Right cardiac atrium (tissue), 5 donors: ENCODE measurements around the gene C11orf68. TPM values are rescaled to one million over a fixed set of nuclear protein-coding genes. Genes with fewer than 3 reads are reported as not detected.

Experiments
- ATAC-seq, 2 donors: fragments of 200-7000 bp; cut with Tn5 transposase; one replicate each; pipeline versions ENCODE4 v1.8.0 to v1.9.1; 2020; ENCODE audit warnings: moderate library complexity in 2 of 2, mild to moderate bottlenecking in 1 of 2
- DNase-seq, 3 donors: peaks; one replicate each; pipeline ENCODE4 v3.0.0-alpha.2; 2020
- H3K27ac ChIP-seq: one replicate; pipeline ENCODE4 v1.5.1; 2013; ENCODE audit warnings: mild to moderate bottlenecking, low read length, control low read depth, moderate library complexity
- H3K27me3 ChIP-seq: one replicate; pipeline ENCODE4 v1.6.1; 2013; ENCODE audit not compliant: control insufficient read depth, insufficient read depth
- H3K4me1 ChIP-seq: one replicate; pipeline ENCODE4 v1.6.1; 2013; ENCODE audit warnings: low read length; ENCODE audit not compliant: control insufficient read depth, insufficient read depth
- H3K4me3 ChIP-seq: one replicate; pipeline ENCODE4 v1.5.1; 2013; ENCODE audit warnings: low read length, control low read depth
- H3K9me3 ChIP-seq: one replicate; pipeline ENCODE4 v1.6.1; 2013; ENCODE audit warnings: low read length; ENCODE audit not compliant: control insufficient read depth
- WGBS: extraction: QIAGEN DNeasy Blood & Tissue Kit; methylation state at CpG from one replicate; pipeline ENCODE4 v1.1.7; 2013; 5-methylcytosine and 5-hydroxymethylcytosine counted together
- intact Hi-C, 4 donors: fragments of 100-400 bp; cut with DNase I; formaldehyde crosslinking; loops; one replicate each; pipeline versions ENCODE4 v1.11.0 to v1.14.0; 2022 to 2023
- polyA plus RNA-seq: library from polyadenylated mRNA; stranded (reverse); fragments of 200-250 nt; gene quantifications from one replicate; pipeline ENCODE4 v1.2.3, GENCODE V29; 2013
- total RNA-seq, 4 donors: library from RNA; stranded (reverse); fragmentation: NEBNext Ultra II Directional; extraction: Animal tissue kit (Norgen Biotek cat#: 25700); gene quantifications; one replicate each; pipeline ENCODE4 v1.2.1, GENCODE V29; 2021
- donor health status: healthy with polysubstance abuse.
- donor health status: DM: no; HTN: yes; CAD: no.
- donor health status: DM: no; HTN: no; CAD: no.
- donor health status: DM: no; HTN: yes; CAD: no; lungs with severe emphysema.
- donor health status: DM: yes; HTN: yes; CAD: no.

The C11orf68 gene
- total and polyA plus RNA-seq, 5 donors = 31.1 to 41.8 (median 39.6) TPM

DNA sequence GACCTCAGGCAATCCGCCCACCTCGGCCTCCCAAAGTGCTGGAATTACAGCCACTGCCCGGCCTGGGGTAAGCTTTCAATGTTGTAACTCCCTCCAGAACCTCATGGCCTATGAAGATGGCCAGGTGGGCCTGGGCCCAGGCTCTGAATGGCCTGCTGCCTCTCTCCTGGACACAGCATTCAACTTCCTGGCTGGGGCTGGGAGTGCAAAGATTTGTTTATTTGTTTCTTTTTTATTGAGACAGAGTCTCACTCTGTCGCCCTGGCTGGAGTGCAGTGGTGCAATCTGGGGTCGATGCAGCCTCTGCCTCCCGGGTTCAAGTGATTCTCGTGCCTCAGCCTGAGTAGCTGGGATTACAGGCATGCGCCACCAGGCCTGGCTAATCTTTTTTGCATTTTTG, 25.9 kb upstream of the C11orf68 start:
- Histone ChIP-seq H3K27ac (no peak overlapping the region), H3K27me3 (no peaks in the 10 kb centered on the region), H3K9me3 (no peaks in the 10 kb centered on the region), H3K4me1 (no peaks in the 10 kb centered on the region), H3K4me3 (no peak overlapping the region)
- 86% methylated on average over 8 of the region's 8 CpGs for WGBS
- intact Hi-C loops = no loop called here
- ATAC-seq (no peak), DNase-seq (peak in 1 of 3 donors; percentile 9)

DNA sequence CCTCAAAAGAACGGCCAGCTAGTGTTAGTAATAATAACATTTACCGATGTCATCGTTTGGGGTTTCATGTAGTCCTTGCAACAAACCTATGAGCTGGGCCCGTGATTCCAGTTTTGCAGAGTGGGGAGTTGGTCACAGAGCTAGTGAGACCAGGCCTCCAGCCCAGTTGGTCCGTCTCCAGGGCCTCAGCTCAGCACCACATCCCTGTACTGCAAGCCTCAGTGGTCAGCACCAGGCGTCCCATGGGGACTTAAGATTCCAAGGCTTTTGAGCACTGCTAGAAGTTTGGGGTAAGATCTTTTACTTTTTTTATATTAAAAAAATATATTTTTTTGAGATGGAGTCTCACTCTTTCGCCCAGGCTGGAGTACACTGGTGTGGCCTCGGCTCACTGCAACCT, 25.3 kb upstream of the C11orf68 start:
- H3K4me3 ChIP-seq = no peak overlapping the region
- DNase-seq (peak in 1 of 3 donors; percentile 12), ATAC-seq (no peak)
- intact Hi-C loops = no loop called here
- no peaks in the 10 kb centered on the region for H3K4me1 ChIP-seq
- no peaks in the 10 kb centered on the region for H3K9me3 ChIP-seq
- H3K27ac ChIP-seq = no peak overlapping the region
- no peaks in the 10 kb centered on the region for H3K27me3 ChIP-seq
- 88% methylated on average over 8 of the region's 8 CpGs for WGBS

DNA sequence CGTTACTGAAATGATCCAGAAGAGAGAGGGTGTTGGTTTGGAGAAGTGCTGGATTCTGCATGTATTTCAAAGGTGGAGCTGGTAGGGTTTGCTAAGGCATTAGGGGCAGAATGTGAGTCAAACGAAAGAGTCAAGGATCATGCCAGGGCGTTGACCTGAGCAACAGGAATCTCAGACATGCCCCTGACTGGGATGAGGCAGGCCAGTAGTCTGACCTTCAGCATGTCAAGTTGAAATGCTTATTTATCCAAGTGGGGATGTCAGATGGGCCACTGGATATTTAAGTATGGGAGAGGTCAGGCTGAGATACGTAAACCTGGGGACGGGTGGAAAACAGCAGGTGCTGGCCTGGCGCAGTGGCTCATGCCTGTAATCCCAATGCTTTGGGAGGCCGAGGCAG, 23.7 kb upstream of the C11orf68 start:
- ATAC-seq = no peak
- no peak overlapping the region for H3K27ac ChIP-seq
- WGBS = 82% methylated on average over 7 of the region's 7 CpGs
- DNase-seq = peak in 1 of 3 donors; percentile 37
- no peaks in the 10 kb centered on the region for H3K27me3 ChIP-seq
- H3K4me3 ChIP-seq = no peak overlapping the region
- intact Hi-C loops = no loop called here
- H3K9me3 ChIP-seq = no peaks in the 10 kb centered on the region
- H3K4me1 ChIP-seq = no peaks in the 10 kb centered on the region

DNA sequence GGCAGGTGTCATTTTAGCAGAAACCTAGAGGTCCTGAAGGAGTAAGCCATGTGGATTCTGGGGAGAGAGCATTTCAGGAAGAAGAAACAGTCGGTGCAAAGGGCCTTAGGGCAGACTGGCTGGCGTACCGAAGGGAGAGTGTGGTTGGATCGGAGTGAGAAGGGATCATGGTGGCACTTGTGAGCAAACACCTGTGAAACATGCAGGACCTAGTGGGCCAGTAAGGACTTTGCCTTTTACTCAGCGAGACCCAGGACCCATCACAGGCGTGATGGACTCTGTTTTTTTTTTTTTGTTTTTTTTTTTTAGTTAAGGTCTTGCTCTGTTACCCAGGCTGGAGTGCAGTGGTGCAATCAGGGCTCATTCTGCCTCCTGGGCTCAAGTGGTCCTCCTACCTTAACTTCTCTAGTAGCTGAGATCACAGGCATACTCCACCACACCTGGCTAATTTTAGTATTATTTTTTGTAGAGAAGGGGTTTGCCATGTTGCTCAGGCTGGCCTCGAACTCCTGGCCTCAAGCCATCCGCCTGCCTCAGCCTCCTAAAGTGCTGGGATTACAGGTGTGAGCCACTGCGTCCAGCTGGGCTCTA, 23.0 kb upstream of the C11orf68 start:
- 67% methylated on average over 9 of the region's 9 CpGs for WGBS
- H3K4me1 ChIP-seq = no peaks in the 10 kb centered on the region
- ATAC-seq (no peak), DNase-seq (peak in 1 of 3 donors; percentile 0)
- no peaks in the 10 kb centered on the region for H3K27me3 ChIP-seq
- intact Hi-C loops = no loop called here
- H3K9me3 ChIP-seq = no peaks in the 10 kb centered on the region
- H3K4me3 ChIP-seq = no peak overlapping the region
- H3K27ac ChIP-seq = no peak overlapping the region

DNA sequence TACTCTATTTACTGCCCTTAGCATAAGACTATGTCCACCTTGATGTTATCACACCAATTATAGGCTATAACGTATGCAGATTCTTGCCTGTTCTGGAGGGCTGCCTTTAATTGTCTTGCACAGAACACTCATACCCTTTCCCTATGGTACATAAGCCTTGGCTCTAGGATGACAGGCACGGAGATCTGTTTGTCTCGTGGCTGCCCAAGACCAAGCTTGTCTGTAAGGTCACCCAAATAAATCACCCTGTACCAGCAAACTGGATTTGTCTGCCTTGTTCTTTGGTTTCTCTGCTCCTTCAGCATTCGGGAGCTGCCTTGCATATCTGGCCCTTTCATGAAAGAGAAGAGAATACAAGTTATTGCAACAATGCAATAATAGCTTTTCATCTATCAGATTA, 18.9 kb upstream of the C11orf68 start:
- 45% methylated on average over 4 of the region's 4 CpGs for WGBS
- DNase-seq (no peak), ATAC-seq (no peak)
- no peak overlapping the region for H3K4me3 ChIP-seq
- no peaks in the 10 kb centered on the region for H3K4me1 ChIP-seq
- intact Hi-C loops = no loop called here
- no peaks in the 10 kb centered on the region for H3K9me3 ChIP-seq
- H3K27me3 ChIP-seq = no peaks in the 10 kb centered on the region
- no peak overlapping the region for H3K27ac ChIP-seq

DNA sequence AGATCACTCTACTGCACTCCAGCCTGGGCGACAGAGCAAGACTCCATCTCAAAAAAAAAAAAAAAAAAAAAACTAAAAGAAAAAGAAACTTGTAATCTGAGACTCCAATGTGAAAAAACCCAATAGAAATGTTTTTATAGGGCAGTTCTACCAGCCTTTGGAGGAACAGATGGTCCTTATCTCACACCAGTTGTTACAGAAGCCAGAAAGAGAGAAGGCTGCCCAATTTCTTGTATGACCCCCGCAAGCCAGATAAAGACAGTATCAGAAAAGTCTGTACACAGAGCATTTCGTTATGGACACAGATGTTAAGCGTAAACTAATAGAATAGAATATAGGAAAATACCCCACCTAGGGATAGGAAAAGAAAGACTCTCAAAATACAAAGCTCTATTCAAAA, 15.2 kb upstream of the C11orf68 start:
- no peaks in the 10 kb centered on the region for H3K9me3 ChIP-seq
- 44% methylated on average over 4 of the region's 4 CpGs for WGBS
- DNase-seq = no peak

DNA sequence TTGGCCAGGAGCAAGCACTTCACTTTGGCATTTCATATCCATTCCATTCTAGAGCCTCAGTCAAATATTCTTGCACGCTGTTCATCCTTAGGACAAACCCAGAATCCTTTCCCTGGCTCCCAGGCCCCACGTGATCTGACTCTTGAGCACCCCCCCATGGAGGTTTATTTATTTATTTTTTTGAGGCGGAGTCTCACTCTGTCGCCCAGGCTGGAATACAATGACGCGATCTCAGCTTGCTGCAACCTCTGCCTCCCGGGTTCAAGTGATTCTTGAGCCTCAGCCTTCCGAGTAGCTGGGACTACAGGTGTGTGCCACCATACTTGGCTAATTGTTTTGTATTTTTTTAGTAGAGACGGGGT, 13.7 kb upstream of the C11orf68 start:
- Histone ChIP-seq H3K27me3 (no peaks in the 10 kb centered on the region), H3K4me3 (no peak overlapping the region), H3K4me1 (no peaks in the 10 kb centered on the region), H3K27ac (no peak overlapping the region), H3K9me3 (no peaks in the 10 kb centered on the region)
- DNase-seq = no peak
- ATAC-seq = no peak
- intact Hi-C loops = no loop called here
- 29% methylated on average over 9 of the region's 9 CpGs for WGBS

More for the DNA sequence above, 15.2 kb upstream of the C11orf68 start:
- ATAC-seq = no peak
- Histone ChIP-seq H3K4me3 (no peak overlapping the region), H3K4me1 (no peaks in the 10 kb centered on the region), H3K27ac (no peak overlapping the region), H3K27me3 (no peaks in the 10 kb centered on the region)
- intact Hi-C loops = no loop called here

DNA sequence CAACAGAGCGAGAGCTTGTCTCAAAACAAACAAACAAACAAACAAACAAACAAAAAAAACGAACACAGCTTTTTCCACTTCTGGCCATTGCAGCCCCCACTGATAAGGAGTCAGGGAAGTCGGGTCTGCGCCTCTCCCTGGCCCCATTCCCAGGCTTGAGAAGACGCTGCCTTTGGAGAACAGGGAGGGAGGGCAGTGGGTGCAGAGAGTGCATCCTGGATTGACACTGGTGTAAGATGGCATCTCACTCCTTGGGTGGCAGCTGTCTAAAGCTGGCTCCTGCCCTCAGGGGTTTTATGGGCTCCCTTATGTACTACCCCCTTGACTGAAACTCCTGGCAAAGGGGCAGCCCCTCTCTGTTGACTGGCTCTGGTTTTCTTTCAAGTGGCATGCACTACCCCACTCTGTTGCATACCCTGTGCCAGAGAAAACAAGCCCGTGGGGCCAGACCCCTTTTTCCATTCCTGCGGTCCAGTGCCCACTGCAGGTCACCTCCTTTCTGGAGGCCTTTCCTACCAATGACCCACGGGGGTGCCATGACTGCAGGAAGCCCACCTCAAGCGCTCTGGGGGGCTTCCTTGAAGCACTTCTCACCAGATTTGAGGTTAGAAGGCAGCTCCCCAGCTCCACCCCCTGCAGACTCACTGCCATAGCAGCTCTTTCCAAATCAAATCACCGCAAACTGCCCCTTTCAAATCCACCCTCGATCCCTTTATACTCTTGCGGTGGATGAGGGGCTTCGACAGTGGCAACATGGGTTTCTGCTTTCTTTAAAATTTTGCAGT, 13.1 kb upstream of the C11orf68 start:
- Histone ChIP-seq H3K9me3 (no peaks in the 10 kb centered on the region), H3K4me1 (no peaks in the 10 kb centered on the region), H3K27ac (no peak overlapping the region), H3K4me3 (no peak overlapping the region), H3K27me3 (no peaks in the 10 kb centered on the region)
- DNase-seq (no peak), ATAC-seq (no peak)
- intact Hi-C loops = no loop called here
- WGBS = 47% methylated on average over 13 of the region's 13 CpGs

DNA sequence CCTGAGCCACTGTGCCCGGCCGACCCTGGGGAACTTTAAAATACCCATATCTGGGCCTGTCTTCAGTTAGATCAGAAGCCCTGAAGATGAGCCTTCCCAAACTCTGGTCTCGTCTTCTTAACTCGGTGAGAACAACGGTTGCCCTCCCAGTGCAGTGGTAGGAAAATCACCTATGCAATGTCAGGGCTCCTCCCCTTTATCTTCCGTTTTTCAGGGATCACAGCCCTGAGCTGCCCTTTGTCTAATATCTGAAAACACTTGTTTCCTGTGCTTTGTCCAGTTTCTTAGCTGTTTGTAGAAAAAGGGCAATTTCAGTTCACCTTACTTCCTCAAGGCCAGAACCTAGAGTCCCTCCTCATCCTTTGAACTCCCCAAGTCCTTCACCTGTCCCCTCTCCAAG, 9.8 kb upstream of the C11orf68 start:
- H3K27ac ChIP-seq = no peak overlapping the region
- H3K27me3 ChIP-seq = no peaks in the 10 kb centered on the region
- 57% methylated on average over 6 of the region's 6 CpGs for WGBS
- no peaks in the 10 kb centered on the region for H3K9me3 ChIP-seq
- DNase-seq = no peak
- no peak for ATAC-seq
- no peaks in the 10 kb centered on the region for H3K4me1 ChIP-seq
- intact Hi-C loops = no loop called here
- H3K4me3 ChIP-seq = no peak overlapping the region

DNA sequence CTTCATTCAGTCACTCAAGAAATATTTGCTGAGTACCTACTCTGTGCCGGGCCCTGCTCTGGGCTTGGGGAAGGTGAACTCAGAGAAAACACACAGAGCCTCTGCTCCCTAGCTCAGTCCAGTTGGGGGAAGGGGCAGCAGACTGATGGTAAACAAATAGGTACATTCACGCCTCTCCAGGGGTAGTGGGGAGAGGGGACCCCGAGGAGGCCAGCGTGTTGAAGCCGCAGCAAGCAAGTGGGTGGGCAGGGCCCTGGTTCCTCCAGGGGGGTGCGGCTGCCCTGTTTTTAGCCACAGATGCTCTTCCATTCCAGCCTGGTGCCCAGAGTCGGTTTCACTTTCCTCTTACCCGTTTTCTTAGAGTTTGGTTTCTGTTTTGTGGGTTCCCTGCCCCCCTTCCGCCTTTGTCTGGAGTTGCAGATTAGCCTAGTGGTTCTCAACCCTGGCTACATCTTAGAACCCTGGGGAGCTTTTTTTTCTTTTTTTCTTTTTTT, 9.1 kb upstream of the C11orf68 start:
- Histone ChIP-seq H3K4me1 (no peaks in the 10 kb centered on the region), H3K4me3 (no peak overlapping the region), H3K9me3 (no peaks in the 10 kb centered on the region), H3K27me3 (no peaks in the 10 kb centered on the region), H3K27ac (no peak overlapping the region)
- WGBS = 56% methylated on average over 9 of the region's 9 CpGs
- intact Hi-C loops = no loop called here
- DNase-seq (peak in 2 of 3 donors; percentile 13 to 57), ATAC-seq (peak; percentile 24 to 27)

DNA sequence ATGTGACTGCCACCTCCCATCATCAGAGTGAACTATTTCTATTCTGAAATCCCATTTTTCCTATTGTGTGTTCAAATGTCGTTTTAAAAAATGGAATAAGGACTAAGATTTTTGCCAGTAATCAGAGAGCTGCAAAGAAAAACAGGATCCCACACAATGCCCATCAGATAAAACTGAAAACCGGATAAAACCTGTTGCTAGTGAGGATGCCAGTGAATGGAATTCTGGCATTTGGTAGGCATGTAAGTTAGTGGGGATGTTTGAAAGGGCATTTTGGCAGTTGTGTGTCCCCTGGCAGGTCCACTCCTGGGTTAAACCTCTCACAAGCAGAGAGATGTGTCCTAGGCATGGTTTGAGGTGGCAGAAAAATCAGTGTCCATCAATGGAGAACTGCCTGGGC, 6.5 kb upstream of the C11orf68 start:
- Histone ChIP-seq H3K4me1 (peaks cover 2% of the 10 kb centered on the region), H3K27ac (no peak overlapping the region), H3K9me3 (no peaks in the 10 kb centered on the region), H3K4me3 (no peak overlapping the region), H3K27me3 (no peaks in the 10 kb centered on the region)
- no peak for ATAC-seq
- DNase-seq = no peak
- 35% methylated on average over 2 of the region's 2 CpGs for WGBS
- intact Hi-C loops = no loop called here
